OCI-LY1 (cell line): ENCODE data around the gene PLD1.

Source experiments
- H2AFZ ChIP-seq: fragments of 200-600 bp; sonication (generic), shearing (Covaris generic); 2 replicates; pipeline ENCODE4 v1.6.0; 2014; ENCODE audit warnings: antibody characterized with exemption, mild to moderate bottlenecking, low read length
- H3F3A ChIP-seq: fragments of 200-600 bp; sonication (generic), shearing (Covaris generic); 2 replicates; pipeline ENCODE4 v1.6.0; 2014; ENCODE audit warnings: mild to moderate bottlenecking, antibody characterized with exemption, low read length, moderate library complexity; ENCODE audit not compliant: insufficient read depth
- H3K27ac ChIP-seq: fragments of 200-600 bp; sonication (generic); 2 replicates; pipeline ENCODE4 v1.5.1; 2014; ENCODE audit warnings: low read length, mixed run types, mild to moderate bottlenecking, low read depth; ENCODE audit not compliant: poor library complexity, severe bottlenecking
- H3K27me3 ChIP-seq: fragments of 200-600 bp; sonication (generic); 2 replicates; pipeline ENCODE4 v1.6.0; 2014; ENCODE audit warnings: antibody characterized with exemption, mild to moderate bottlenecking, low read length, moderate library complexity; ENCODE audit not compliant: insufficient read depth
- H3K36me3 ChIP-seq: fragments of 200-600 bp; sonication (generic); 2 replicates; pipeline ENCODE4 v1.6.1; 2014; ENCODE audit warnings: mild to moderate bottlenecking, antibody characterized with exemption, low read length, moderate library complexity, mixed read lengths; ENCODE audit not compliant: insufficient read depth
- H3K4me1 ChIP-seq: fragments of 200-600 bp; sonication (generic); 2 replicates; pipeline ENCODE4 v1.5.1; 2014; ENCODE audit warnings: mild to moderate bottlenecking, low read length, moderate library complexity; ENCODE audit not compliant: insufficient read depth, severe bottlenecking
- H3K4me2 ChIP-seq: fragments of 200-600 bp; sonication (generic), shearing (Covaris generic); 2 replicates; pipeline ENCODE4 v1.6.1; 2014; ENCODE audit warnings: low read length
- H3K4me3 ChIP-seq: fragments of 200-600 bp; sonication (generic); 2 replicates; pipeline ENCODE4 v1.5.1; 2014; ENCODE audit warnings: low read length, low read depth, mild to moderate bottlenecking, mixed read lengths; ENCODE audit not compliant: poor library complexity, severe bottlenecking
- H3K79me2 ChIP-seq: fragments of 200-600 bp; shearing (Covaris generic); 2 replicates; pipeline ENCODE4 v1.6.1; 2016; ENCODE audit warnings: mixed run types, low read length, mixed read lengths; ENCODE audit not compliant: insufficient read depth
- H3K9ac ChIP-seq: fragments of 200-600 bp; sonication (generic), shearing (Covaris generic); 2 replicates; pipeline ENCODE4 v1.6.1; 2014; ENCODE audit warnings: mild to moderate bottlenecking, low read length, mixed read lengths
- H3K9me2 ChIP-seq: fragments of 200-600 bp; sonication (generic), shearing (Covaris generic); 2 replicates; pipeline ENCODE4 v1.6.1; 2014; ENCODE audit warnings: low read depth, mild to moderate bottlenecking, low read length, mixed read lengths
- H3K9me3 ChIP-seq: fragments of 200-600 bp; shearing (Covaris generic); 2 replicates; pipeline ENCODE4 v1.6.1; 2014; ENCODE audit warnings: low read length, mixed read lengths
- H4K20me1 ChIP-seq: fragments of 200-600 bp; sonication (generic), shearing (Covaris generic); 2 replicates; pipeline ENCODE4 v1.6.0; 2016; ENCODE audit warnings: mild to moderate bottlenecking, low read length; ENCODE audit not compliant: insufficient read depth
- EZH2 ChIP-seq: fragments of 200-600 bp; sonication (generic), shearing (Covaris generic); IDR thresholded peaks from 2 replicates; pipeline ENCODE4 v1.8.0; 2017; ENCODE audit warnings: borderline replicate concordance, mixed run types, mild to moderate bottlenecking, antibody characterized with exemption, low read length, moderate library complexity, mixed read lengths
- TF ChIP-seq, protein P1 (sequence below): fragments of 200-600 bp; sonication (generic), shearing (Covaris generic); IDR thresholded peaks from 2 replicates; pipeline ENCODE4 v1.5.1; 2017; ENCODE audit warnings: mild to moderate bottlenecking, antibody characterized with exemption, low read length, moderate library complexity, mixed read lengths

The PLD1 gene

DNA sequence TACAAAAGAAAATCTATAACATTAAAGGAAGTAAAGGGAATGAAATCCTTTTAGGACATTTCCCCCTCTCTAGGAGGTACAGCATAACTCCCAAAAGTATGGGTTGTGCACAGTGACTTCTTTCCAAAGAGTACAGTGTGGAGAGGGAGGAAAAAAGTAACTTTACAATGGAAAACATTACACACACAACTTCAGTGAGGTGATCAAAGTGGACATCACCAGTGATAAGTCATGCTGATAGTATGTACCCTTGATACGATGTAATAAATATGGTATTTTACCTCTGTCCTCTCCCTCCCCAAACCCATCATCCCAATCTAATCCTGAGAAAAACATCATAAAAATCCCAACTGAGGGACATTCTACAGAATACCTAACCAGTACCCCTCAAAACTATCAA is 10.8 kb downstream of the PLD1 start:
- H3F3A ChIP-seq: no peaks in the 10 kb centered on the region
- no peak overlapping the region for H3K4me2 ChIP-seq
- H3K36me3 ChIP-seq: no peaks in the 10 kb centered on the region
- no peaks in the 10 kb centered on the region for H3K27me3 ChIP-seq
- H3K27ac ChIP-seq: no peak overlapping the region
- no peak overlapping the region for H3K9ac ChIP-seq
- H3K79me2 ChIP-seq: no peaks in the 10 kb centered on the region
- no peak overlapping the region for H2AFZ ChIP-seq
- H3K9me2 ChIP-seq: no peaks in the 10 kb centered on the region
- no peak overlapping the region for H3K4me3 ChIP-seq
- TF ChIP-seq EZH2: no peak
- TF ChIP-seq, protein P1, sequence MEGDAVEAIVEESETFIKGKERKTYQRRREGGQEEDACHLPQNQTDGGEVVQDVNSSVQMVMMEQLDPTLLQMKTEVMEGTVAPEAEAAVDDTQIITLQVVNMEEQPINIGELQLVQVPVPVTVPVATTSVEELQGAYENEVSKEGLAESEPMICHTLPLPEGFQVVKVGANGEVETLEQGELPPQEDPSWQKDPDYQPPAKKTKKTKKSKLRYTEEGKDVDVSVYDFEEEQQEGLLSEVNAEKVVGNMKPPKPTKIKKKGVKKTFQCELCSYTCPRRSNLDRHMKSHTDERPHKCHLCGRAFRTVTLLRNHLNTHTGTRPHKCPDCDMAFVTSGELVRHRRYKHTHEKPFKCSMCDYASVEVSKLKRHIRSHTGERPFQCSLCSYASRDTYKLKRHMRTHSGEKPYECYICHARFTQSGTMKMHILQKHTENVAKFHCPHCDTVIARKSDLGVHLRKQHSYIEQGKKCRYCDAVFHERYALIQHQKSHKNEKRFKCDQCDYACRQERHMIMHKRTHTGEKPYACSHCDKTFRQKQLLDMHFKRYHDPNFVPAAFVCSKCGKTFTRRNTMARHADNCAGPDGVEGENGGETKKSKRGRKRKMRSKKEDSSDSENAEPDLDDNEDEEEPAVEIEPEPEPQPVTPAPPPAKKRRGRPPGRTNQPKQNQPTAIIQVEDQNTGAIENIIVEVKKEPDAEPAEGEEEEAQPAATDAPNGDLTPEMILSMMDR: no peak
- H3K4me1 ChIP-seq: no peaks in the 10 kb centered on the region
- H4K20me1 ChIP-seq: no peaks in the 10 kb centered on the region
- no peaks in the 10 kb centered on the region for H3K9me3 ChIP-seq

DNA sequence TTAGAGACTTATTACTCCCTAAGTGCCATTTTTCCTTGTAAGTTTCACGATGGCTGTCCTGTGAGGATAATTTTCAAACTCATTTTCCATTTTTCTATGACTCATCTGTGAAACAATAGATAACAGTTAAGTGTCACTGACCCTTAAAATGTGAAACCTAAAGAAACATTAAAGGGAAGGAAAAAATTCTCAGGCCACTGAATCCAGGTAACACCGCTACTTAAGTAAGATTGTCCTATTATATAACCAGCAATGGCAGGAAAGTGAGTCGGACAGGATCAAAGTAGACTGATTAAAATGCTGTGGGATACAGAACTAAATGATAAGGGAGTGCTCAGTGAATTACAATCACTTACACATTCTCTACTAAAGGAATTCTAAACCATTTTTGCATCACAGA is 12.4 kb downstream of the PLD1 start:
- Histone ChIP-seq H3F3A (no peaks in the 10 kb centered on the region), H3K9ac (no peak overlapping the region), H3K4me3 (no peak overlapping the region), H3K36me3 (no peaks in the 10 kb centered on the region), H3K4me2 (no peak overlapping the region), H3K4me1 (no peaks in the 10 kb centered on the region), H3K79me2 (no peaks in the 10 kb centered on the region), H3K9me3 (no peaks in the 10 kb centered on the region), H4K20me1 (no peaks in the 10 kb centered on the region), H2AFZ (no peak overlapping the region), H3K27ac (no peak overlapping the region), H3K27me3 (no peaks in the 10 kb centered on the region), H3K9me2 (no peaks in the 10 kb centered on the region)
- TF ChIP-seq, protein P1: no peak
- TF ChIP-seq EZH2: no peak

DNA sequence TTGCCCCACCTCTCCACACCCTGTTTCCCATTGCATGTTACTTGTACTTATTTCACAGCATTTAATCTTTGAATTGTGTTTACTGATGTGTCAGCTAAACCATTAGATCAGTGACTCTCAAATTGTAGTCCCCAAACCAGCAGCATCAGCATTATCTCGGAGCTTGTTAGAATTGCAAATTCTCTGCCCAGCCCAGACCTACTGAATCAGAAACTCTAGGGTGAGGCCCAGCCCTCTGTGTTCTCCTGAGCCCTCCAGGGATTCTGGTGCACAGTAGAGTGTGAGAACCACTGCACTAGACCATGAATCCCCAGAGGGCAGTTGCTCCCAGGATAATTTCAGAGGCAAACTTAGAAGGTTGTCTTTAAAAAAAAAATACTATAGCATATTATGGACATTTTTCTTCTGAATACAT is 13.0 kb downstream of the PLD1 start:
- Histone ChIP-seq H3K27ac (no peak overlapping the region), H3K4me1 (no peaks in the 10 kb centered on the region), H3F3A (no peaks in the 10 kb centered on the region), H4K20me1 (no peaks in the 10 kb centered on the region), H3K79me2 (no peaks in the 10 kb centered on the region), H3K4me3 (no peak overlapping the region), H3K36me3 (no peaks in the 10 kb centered on the region), H3K4me2 (no peak overlapping the region), H3K9ac (no peak overlapping the region), H3K27me3 (no peaks in the 10 kb centered on the region), H2AFZ (no peak overlapping the region), H3K9me2 (no peaks in the 10 kb centered on the region), H3K9me3 (no peaks in the 10 kb centered on the region)
- TF ChIP-seq EZH2: no peak
- TF ChIP-seq, protein P1: no peak
